HT1080 (cell line): ENCODE measurements around the gene RAD23B. TPM values are rescaled to one million over a fixed set of nuclear protein-coding genes. Genes with fewer than 3 reads are reported as not detected.

Source experiments
- DNase-seq: peaks from one replicate; pipeline ENCODE4 v3.0.0-alpha.2; 2015; ENCODE audit warnings: low read depth
- total RNA-seq: library from RNA; depleted of rRNA; stranded (reverse); fragments of >200 nt; shearing (Covaris generic); gene quantifications from 2 replicates; pipeline ENCODE4 v1.2.3, GENCODE V29; 2014; rRNA removed

RAD23B gene
- total RNA-seq, 1 experiment from 2014 or later: 138 TPM

DNA sequence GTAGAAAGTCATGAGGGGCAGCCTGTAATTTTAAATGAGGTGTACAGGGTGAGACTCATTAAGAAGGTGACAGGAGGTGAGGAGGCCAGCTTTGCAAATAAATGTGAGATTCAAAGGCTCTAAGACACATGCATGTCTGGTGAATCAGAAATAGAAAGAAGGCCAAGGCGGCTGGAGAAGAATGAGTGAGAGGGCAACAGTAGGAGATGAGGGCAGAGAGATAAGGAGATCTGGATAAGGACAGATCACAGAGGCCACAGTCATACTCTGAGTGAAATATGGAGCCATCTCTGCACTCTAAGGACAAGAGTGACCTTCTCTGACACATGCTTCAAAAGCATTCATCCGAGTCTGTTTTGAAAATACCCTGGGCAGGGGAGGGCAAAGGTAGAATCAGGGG, 90.7 kb downstream of the RAD23B start:
- no peak for DNase-seq

DNA sequence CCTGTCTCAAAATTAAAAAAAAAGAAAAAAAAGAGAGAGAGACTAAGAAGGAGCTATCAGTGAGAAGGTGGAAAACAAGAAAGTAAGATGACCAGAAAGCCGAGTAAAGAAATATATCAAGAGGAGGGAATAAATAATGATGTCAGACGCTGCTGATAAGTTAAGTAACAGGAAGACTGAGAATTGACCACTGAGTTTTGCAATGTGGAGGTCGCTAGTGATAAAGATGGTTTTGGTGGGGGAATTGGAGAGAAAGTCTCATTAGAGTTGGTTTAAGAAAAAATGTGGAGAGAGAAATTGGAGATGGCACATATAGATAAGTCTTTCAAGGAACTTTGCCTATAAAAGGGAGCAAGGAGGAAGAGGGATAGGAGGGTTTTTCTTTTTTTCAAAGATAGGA, 91.9 kb downstream of the RAD23B start:
- DNase-seq: no peak

DNA sequence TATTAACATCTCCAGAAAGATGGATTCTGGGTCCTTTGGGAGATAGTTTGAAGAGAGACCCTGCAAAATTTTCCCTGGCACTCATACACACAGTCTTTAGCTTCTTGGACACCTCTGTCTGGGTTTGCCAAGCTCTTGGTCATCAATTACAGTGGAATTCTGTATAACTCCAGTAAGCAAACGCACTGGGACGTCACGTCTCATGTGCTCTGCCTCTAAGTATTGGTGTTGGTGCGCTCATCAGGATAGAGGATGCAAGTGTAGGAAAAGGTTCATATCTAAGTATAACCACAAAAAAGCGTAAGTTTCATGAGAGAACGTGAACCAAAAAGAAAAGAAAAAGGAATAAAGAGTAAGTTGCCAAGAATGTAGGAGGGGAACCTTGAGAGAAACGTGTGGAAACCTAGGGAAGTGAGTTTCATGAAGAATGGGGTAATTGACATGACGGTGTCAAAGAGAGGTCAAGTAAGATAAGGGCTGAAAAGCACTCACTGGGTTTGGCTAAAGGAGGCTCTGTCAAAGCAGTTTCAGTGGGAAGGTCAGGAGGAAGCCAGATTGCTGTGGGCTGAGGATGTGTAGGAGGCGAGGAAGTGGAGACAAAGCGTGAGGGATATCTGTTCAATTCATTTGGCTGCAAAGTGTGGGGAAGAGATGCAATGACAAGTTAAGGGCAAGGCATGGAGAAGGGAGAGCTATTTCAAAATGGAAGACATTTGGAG, 92.7 kb downstream of the RAD23B start:
- no peak for DNase-seq

DNA sequence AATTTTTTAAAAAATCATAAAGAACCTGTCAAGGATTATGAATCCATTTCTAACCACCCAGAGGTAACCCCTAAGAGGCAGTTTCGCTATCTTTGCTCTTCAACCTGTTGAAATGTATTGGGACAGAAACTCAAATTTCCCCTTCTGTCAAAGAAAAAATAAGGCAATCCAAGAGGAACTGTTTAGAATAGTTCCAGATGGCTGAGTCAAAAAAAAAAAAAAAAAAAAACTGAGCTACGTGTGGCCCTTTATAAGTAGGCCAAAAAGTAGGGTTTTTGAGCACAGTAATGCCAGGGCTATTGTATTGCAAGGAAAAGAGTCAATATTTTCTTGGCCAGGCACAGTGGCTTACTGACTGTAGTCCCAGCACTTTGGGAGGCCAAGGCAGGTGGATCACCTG, 94.9 kb downstream of the RAD23B start:
- no peak for DNase-seq

Other genes with a start within 250 kb of the RAD23B start
- gene KLF4, start 206.5 kb downstream of the RAD23B start, total RNA-seq: 1.3 and 3.7 TPM in 2 replicates